ENCODE measurements around the gene CNTNAP2.

DNA sequence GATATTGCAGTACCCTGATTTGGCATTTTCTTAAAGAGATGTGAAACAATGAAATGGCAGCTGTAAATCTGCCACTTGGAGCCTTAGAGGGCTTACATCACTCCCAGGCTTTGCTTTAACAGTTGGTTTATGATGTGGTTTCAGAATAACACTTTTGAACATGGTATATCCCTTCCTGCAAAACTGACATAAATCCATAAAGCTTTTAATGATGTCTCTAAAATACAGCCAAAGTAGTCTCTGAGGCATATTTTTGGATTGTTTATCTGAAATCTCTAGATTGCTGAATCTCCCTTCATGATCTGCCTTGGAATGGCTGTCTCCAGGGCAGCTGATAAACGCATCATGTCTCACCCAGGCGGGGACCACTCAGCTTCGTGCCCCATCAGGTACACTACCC, 2096.1 kb downstream of the CNTNAP2 start:
- TF ChIP-seq POLR2A (IDR thresholded peaks at IDR 0.05; ENCODE audit: low read depth, low read length) (no peak), TAF1 (IDR thresholded peaks at IDR 0.05; ENCODE audit: low read depth, low read length) (no peak), POLR2AphosphoS5 (IDR thresholded peaks at IDR 0.05; ENCODE audit: low read depth, low read length) (no peak), SPI1 (IDR thresholded peaks at IDR 0.05; ENCODE audit: low read depth, low read length) (no peak)
